NCI-H1436 (cell line): ENCODE measurements around the gene SFXN5.
"Not testable (repeated sequence)": the region's sequence is repeated elsewhere in the genome, so short reads cannot be mapped to it uniquely, and the experiment has no call there.

Source experiments
- DNase-seq: peaks from one replicate; lab custom pipeline; 2025; lab: John Stamatoyannopoulos, UW

The SFXN5 gene

GRCh38 chr2:73101626-73102256 is 30.2 kb upstream of the SFXN5 start:
- DNase-seq: no peak

GRCh38 chr2:73100956-73101355 is 29.4 kb upstream of the SFXN5 start:
- no peak for DNase-seq

GRCh38 chr2:73099486-73099885 is 28.0 kb upstream of the SFXN5 start:
- no peak for DNase-seq

GRCh38 chr2:73095910-73096309 is 24.4 kb upstream of the SFXN5 start:
- no peak for DNase-seq

GRCh38 chr2:73093601-73094218 is 22.2 kb upstream of the SFXN5 start:
- DNase-seq: not testable (repeated sequence)

- no peak for DNase-seq
Measured at GRCh38 chr2:73092146-73092783, 20.8 kb upstream of the SFXN5 start.

GRCh38 chr2:73091696-73092095 is 20.2 kb upstream of the SFXN5 start:
- DNase-seq: no peak

GRCh38 chr2:73091164-73091563 is 19.7 kb upstream of the SFXN5 start:
- DNase-seq: no peak

- no peak for DNase-seq
Measured at GRCh38 chr2:73089270-73090030, 17.9 kb upstream of the SFXN5 start.

- no peak for DNase-seq
Measured at GRCh38 chr2:73088703-73089102, 17.2 kb upstream of the SFXN5 start.

- no peak for DNase-seq
Measured at GRCh38 chr2:73088211-73088610, 16.7 kb upstream of the SFXN5 start.

- no peak for DNase-seq
Measured at GRCh38 chr2:73087311-73087710, 15.8 kb upstream of the SFXN5 start.

- DNase-seq: peak; percentile 60
Measured at GRCh38 chr2:73085691-73086090, 14.2 kb upstream of the SFXN5 start.

GRCh38 chr2:73084971-73085370 is 13.5 kb upstream of the SFXN5 start:
- no peak for DNase-seq

GRCh38 chr2:73083886-73084800 is 12.6 kb upstream of the SFXN5 start:
- DNase-seq: no peak

- no peak for DNase-seq
Measured at GRCh38 chr2:73082523-73083410, 11.3 kb upstream of the SFXN5 start.

- DNase-seq: peak; percentile 35
Measured at GRCh38 chr2:73081181-73081671, 9.7 kb upstream of the SFXN5 start.

GRCh38 chr2:73080321-73081131 is 9.0 kb upstream of the SFXN5 start:
- no peak for DNase-seq

- DNase-seq: no peak
Measured at GRCh38 chr2:73079636-73080035, 8.1 kb upstream of the SFXN5 start.
